ENCODE data around the gene DCBLD2.
"Not testable (repeated sequence)": the region's sequence is repeated elsewhere in the genome, so short reads cannot be mapped to it uniquely, and the experiment has no call there.

DCBLD2 gene

DNA sequence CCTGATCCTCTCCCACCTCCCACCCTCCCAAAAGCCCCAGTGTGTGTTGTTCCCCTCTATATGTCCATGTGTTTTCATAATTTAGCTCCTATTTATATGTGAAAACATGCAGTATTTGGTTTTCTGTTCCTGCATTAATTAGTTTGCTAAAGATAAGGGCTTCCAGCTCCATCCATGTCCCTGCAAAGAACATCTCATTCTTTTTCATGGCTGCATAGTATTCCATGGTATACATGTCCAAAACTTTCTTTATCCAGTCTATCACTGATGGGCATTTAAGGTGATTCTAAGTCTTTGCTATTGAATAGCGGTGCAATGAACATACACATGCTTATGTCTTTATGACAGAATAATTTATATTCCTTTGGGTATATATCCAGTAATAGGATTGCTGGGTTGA is 53.4 kb downstream of the DCBLD2 start:
- TF ChIP-seq, protein P1, sequence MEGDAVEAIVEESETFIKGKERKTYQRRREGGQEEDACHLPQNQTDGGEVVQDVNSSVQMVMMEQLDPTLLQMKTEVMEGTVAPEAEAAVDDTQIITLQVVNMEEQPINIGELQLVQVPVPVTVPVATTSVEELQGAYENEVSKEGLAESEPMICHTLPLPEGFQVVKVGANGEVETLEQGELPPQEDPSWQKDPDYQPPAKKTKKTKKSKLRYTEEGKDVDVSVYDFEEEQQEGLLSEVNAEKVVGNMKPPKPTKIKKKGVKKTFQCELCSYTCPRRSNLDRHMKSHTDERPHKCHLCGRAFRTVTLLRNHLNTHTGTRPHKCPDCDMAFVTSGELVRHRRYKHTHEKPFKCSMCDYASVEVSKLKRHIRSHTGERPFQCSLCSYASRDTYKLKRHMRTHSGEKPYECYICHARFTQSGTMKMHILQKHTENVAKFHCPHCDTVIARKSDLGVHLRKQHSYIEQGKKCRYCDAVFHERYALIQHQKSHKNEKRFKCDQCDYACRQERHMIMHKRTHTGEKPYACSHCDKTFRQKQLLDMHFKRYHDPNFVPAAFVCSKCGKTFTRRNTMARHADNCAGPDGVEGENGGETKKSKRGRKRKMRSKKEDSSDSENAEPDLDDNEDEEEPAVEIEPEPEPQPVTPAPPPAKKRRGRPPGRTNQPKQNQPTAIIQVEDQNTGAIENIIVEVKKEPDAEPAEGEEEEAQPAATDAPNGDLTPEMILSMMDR (IDR thresholded peaks at IDR 0.05; ENCODE audit: extremely low read depth, missing control alignments): no peak
- no peak for DNase-seq (ENCODE audit: low spot score)

- no peak for DNase-seq (ENCODE audit: low spot score)
- TF ChIP-seq, protein P1 (IDR thresholded peaks at IDR 0.05; ENCODE audit: extremely low read depth, missing control alignments): no peak
Measured at GRCh38 chr3:98846101-98846500, 55.4 kb downstream of the DCBLD2 start.

DNA sequence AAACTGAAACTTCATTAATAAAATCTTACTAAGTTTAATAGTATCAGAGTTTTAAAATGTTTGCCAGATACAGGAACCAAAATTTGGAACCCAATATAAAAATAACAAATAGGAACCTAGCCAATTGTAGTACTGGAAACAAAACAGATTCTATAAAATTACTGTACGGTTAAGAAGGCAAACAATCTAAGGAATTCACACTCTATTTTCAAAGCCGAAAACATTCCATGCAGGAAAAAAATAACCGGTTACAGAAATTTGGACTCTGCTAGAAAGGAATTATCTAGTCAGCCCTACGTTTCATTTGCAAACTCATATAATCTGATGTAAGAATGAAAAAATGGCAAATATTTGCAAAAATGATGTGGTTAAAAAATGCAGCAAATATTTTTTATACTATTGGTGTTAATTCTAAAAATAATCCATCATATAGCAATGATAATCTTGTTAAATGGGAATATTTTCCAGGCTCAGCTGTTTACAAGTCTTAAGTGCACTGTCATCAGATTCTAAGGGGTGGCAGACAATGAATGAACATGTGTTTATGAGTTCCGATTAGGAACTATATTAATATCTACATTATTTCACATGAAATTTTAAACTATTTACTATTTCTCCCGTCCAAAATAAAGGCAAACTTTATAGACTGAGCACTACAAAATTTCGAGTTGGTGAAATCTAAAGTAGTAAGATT is 58.1 kb downstream of the DCBLD2 start:
- DNase-seq (ENCODE audit: low spot score): no peak
- TF ChIP-seq, protein P1 (IDR thresholded peaks at IDR 0.05; ENCODE audit: extremely low read depth, missing control alignments): no peak

DNA sequence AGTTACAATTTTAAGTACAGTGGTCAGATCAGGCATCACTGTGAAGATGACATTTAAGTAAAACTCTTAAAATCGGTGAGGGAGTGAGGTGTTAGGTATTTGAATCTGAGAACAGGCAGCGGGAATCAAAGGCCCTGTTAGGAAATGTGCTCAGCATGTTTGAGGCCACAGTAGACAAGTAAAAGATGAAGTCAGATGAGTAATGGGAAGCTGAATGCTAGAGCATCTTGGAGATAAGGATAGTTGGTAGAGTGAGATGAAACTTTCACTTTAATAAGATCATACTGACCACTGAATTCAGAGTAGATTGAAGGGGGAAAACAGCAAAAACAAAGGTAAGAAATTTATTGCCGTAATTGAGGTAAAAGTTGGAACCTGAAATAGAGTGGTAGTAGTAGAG is 61.6 kb downstream of the DCBLD2 start:
- TF ChIP-seq, protein P1 (IDR thresholded peaks at IDR 0.05; ENCODE audit: extremely low read depth, missing control alignments): no peak
- DNase-seq (ENCODE audit: low spot score): no peak

GRCh38 chr3:98831060-98831459 is 70.4 kb downstream of the DCBLD2 start:
- DNase-seq (ENCODE audit: low spot score): not testable (repeated sequence)

- no peak for DNase-seq (ENCODE audit: low spot score)
- TF ChIP-seq, protein P1 (IDR thresholded peaks at IDR 0.05; ENCODE audit: extremely low read depth, missing control alignments): no peak
Measured at GRCh38 chr3:98829246-98829832, 72.2 kb downstream of the DCBLD2 start.

DNA sequence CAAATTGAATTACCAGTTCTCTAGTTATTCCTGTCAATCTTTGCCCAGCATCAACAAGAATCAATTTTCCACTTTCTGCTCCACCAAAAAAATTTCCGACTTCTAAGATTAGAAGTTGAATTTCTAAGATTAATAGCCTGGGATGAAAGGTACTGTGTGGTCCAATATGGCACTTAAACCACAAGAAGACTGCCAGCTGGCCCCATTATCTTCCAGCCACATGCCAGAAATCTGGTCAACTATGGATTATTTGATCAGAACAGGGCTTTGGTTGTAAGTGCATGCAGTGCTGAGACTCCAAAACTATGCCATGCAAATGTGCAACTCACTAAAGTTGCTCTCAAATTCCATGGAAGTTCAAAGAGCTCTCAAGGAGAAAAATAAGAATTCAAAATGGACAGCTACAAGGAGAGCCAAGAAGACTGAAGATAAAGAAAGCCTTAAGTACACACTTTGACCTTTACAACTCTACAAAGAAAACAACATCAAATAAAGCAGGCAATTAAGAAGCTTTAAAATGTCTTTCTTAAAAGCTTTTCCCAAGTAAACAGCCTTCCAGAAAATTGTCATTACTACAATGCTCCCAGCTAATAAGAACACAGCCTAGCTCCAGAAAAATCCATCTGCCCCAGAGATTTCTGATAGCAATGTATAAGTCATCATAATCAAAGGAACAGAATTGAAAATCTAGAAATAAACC is 74.1 kb downstream of the DCBLD2 start:
- DNase-seq (ENCODE audit: low spot score): no peak
- TF ChIP-seq, protein P1 (IDR thresholded peaks at IDR 0.05; ENCODE audit: extremely low read depth, missing control alignments): no peak
